Endodermal cell (in vitro differentiated cells): ENCODE data around the gene OVCA2. TPM values are rescaled to one million over a fixed set of nuclear protein-coding genes. Genes with fewer than 3 reads are reported as not detected.

Experiments
- DNase-seq: peaks from one replicate; pipeline ENCODE4 v3.0.0-alpha.2; 2017
- H3K27ac ChIP-seq: 2 replicates; pipeline ENCODE4 v1.5.1; 2013; ENCODE audit warnings: mild to moderate bottlenecking, low read depth, low read length, moderate library complexity
- H3K27me3 ChIP-seq: 2 replicates; pipeline ENCODE4 v1.6.1; 2013; ENCODE audit warnings: mild to moderate bottlenecking, low read length, moderate library complexity; ENCODE audit not compliant: insufficient read depth, control insufficient read depth, poor library complexity, severe bottlenecking
- H3K36me3 ChIP-seq: 2 replicates; pipeline ENCODE4 v1.7.0; 2013; ENCODE audit warnings: mild to moderate bottlenecking, low read length, moderate library complexity; ENCODE audit not compliant: control insufficient read depth, insufficient read depth
- H3K4me1 ChIP-seq: one replicate; pipeline ENCODE4 v1.7.0; 2013; ENCODE audit warnings: low read length; ENCODE audit not compliant: control insufficient read depth, insufficient read depth
- H3K4me3 ChIP-seq: 2 replicates; pipeline ENCODE4 v1.5.1; 2013; ENCODE audit warnings: mild to moderate bottlenecking, low read length, moderate library complexity
- H3K9ac ChIP-seq: 2 replicates; pipeline ENCODE4 v1.6.1; 2013; ENCODE audit warnings: mild to moderate bottlenecking, low read length, moderate library complexity; ENCODE audit not compliant: poor library complexity, severe bottlenecking; ENCODE audit errors: extremely low read depth
- H3K9me3 ChIP-seq: 2 replicates; pipeline ENCODE4 v1.6.1; 2013; ENCODE audit warnings: mild to moderate bottlenecking, low read length, moderate library complexity; ENCODE audit not compliant: control insufficient read depth
- H3K27ac Mint-ChIP-seq: 2 replicates; pipeline ENCODE4 v1.8.0; 2020; ENCODE audit warnings: mixed read lengths
- H3K27me3 Mint-ChIP-seq: 2 replicates; pipeline ENCODE4 v1.8.0; 2021; ENCODE audit warnings: mild to moderate bottlenecking, mixed read lengths; ENCODE audit not compliant: insufficient read depth
- H3K36me3 Mint-ChIP-seq: 2 replicates; pipeline ENCODE4 v1.8.0; 2020; ENCODE audit warnings: low read depth, mixed read lengths
- H3K4me1 Mint-ChIP-seq: 2 replicates; pipeline ENCODE4 v1.8.0; 2020; ENCODE audit warnings: mixed read lengths
- H3K4me3 Mint-ChIP-seq: 2 replicates; pipeline ENCODE4 v1.8.0; 2020; ENCODE audit warnings: mild to moderate bottlenecking, moderate library complexity, mixed read lengths
- H3K9me3 Mint-ChIP-seq: 2 replicates; pipeline ENCODE4 v1.8.0; 2020; ENCODE audit warnings: mild to moderate bottlenecking, mixed read lengths
- CTCF ChIP-seq: fragments of 200-600 bp; sonication (generic); conservative IDR thresholded peaks from 2 replicates; pipeline ENCODE4 v1.5.0; 2021; ENCODE audit warnings: antibody characterized with exemption, mild to moderate bottlenecking
- WGBS, 2 experiments: methylation state at CpG; one replicate each; pipeline versions ENCODE4 v1.1.5 to v1.1.7; 2013; ENCODE audit warnings: missing lambda C conversion rate in 2 of 2, mixed read lengths in 1 of 2; ENCODE audit not compliant: insufficient coverage in 1 of 2, insufficient read length in 1 of 2; 5-methylcytosine and 5-hydroxymethylcytosine counted together
- total RNA-seq, 2 donors: library from RNA; stranded (reverse); fragmentation: NEBNext Ultra II Directional in 1 of 2; extraction: Animal tissue kit (Norgen Biotek cat#: 25700) in 1 of 2; gene quantifications; 2 replicates in 1 of 2; 3 replicates in 1 of 2; pipeline ENCODE4 v1.2.1, GENCODE V29; 2021

The OVCA2 gene
- total RNA-seq, 2 donors from 2014 or later = 19.8 to 27.5 TPM

GRCh38 chr17:2019723-2020122 is 22.1 kb upstream of the OVCA2 start:
- no peak overlapping the region for H3K27ac Mint-ChIP-seq
- Histone ChIP-seq H3K4me3 (no peak overlapping the region), H3K9ac (no peak overlapping the region), H3K27ac (no peak overlapping the region), H3K27me3 (peaks cover 12% of the 10 kb centered on the region), H3K36me3 (peaks cover 10% of the 10 kb centered on the region), H3K4me1 (no peaks in the 10 kb centered on the region), H3K9me3 (no peaks in the 10 kb centered on the region)
- H3K27me3 Mint-ChIP-seq = peaks cover 82% of the 10 kb centered on the region
- WGBS, 2 experiments = 93 to 98% methylated on average over 6 to 8 of the region's 8 CpGs
- H3K4me1 Mint-ChIP-seq = peaks cover 28% of the 10 kb centered on the region
- H3K4me3 Mint-ChIP-seq = no peak overlapping the region
- peaks cover 5% of the 10 kb centered on the region for H3K36me3 Mint-ChIP-seq
- no peak for TF ChIP-seq CTCF
- no peak for DNase-seq
- H3K9me3 Mint-ChIP-seq = no peaks in the 10 kb centered on the region

DNA sequence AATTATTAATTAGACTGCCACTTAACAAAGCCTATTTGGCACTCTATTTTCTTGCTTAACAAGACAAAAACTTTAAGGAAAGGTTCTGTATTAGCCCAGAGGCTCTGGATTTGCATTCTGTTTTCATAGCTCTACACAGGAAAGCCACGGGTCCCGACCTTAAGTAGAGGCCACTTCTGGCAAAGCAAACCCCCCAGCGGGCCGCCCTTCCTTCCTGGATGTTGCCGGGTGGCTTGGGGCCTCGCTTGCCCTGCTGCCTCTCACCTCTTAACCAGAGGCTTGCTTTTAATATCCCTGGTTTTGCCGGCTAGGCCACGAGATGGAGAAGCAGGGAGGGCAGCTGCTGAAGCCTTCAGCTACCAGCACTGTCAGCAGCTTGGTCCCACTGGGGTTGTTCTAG is 21.1 kb upstream of the OVCA2 start:
- 80 to 81% methylated on average over 4 to 8 of the region's 8 CpGs for WGBS, 2 experiments
- Histone ChIP-seq H3K9me3 (no peaks in the 10 kb centered on the region), H3K27me3 (peaks cover 12% of the 10 kb centered on the region), H3K27ac (no peak overlapping the region), H3K4me1 (no peaks in the 10 kb centered on the region), H3K9ac (no peak overlapping the region), H3K4me3 (no peak overlapping the region), H3K36me3 (peaks cover 10% of the 10 kb centered on the region)
- peaks cover 28% of the 10 kb centered on the region for H3K4me1 Mint-ChIP-seq
- no peak for TF ChIP-seq CTCF
- no peak for DNase-seq
- H3K9me3 Mint-ChIP-seq = no peaks in the 10 kb centered on the region
- no peak overlapping the region for H3K4me3 Mint-ChIP-seq
- no peak overlapping the region for H3K27ac Mint-ChIP-seq
- H3K36me3 Mint-ChIP-seq = no peaks in the 10 kb centered on the region
- H3K27me3 Mint-ChIP-seq = peaks cover 79% of the 10 kb centered on the region

GRCh38 chr17:2022647-2023240 is 19.1 kb upstream of the OVCA2 start:
- no peak overlapping the region for H3K27ac Mint-ChIP-seq
- WGBS, 2 experiments = 89 to 96% methylated on average over 12 to 15 of the region's 15 CpGs
- H3K27me3 Mint-ChIP-seq = peaks cover 85% of the 10 kb centered on the region
- H3K4me1 ChIP-seq = no peaks in the 10 kb centered on the region
- no peaks in the 10 kb centered on the region for H3K36me3 Mint-ChIP-seq
- peaks cover 29% of the 10 kb centered on the region for H3K4me1 Mint-ChIP-seq
- no peaks in the 10 kb centered on the region for H3K9me3 ChIP-seq
- H3K36me3 ChIP-seq = peaks cover 10% of the 10 kb centered on the region
- peak overlapping the region; percentile 72 for H3K4me3 Mint-ChIP-seq
- peak overlapping the region; percentile 79 for H3K4me3 ChIP-seq
- TF ChIP-seq CTCF = no peak
- H3K27ac ChIP-seq = no peak overlapping the region
- no peak for DNase-seq
- peaks cover 4% of the 10 kb centered on the region for H3K9me3 Mint-ChIP-seq
- peaks cover 12% of the 10 kb centered on the region for H3K27me3 ChIP-seq
- peak overlapping the region; percentile 31 for H3K9ac ChIP-seq
